Activated naive CD4-positive, alpha-beta T cell treated with anti-CD3 and anti-CD28 coated beads for 36 hours (primary cell): ENCODE data around the gene TNFSF8. TPM values are rescaled to one million over a fixed set of nuclear protein-coding genes. Genes with fewer than 3 reads are reported as not detected.

ENCODE experiments used
- CTCF ChIA-PET: fragments of 350-600 bp; sonication (Branson Sonifier 250); formaldehyde crosslinking; loops from one replicate; lab custom pipeline; 2021; ENCODE audit warnings: antibody characterized with exemption; lab: Charles Lee
- DNase-seq: peaks from one replicate; pipeline ENCODE4 v3.0.0-alpha.2; 2020
- H3K27ac Mint-ChIP-seq: one replicate; pipeline ENCODE4 v1.8.0; 2021; ENCODE audit warnings: mild to moderate bottlenecking, mixed read lengths
- H3K27me3 Mint-ChIP-seq: one replicate; pipeline ENCODE4 v1.8.0; 2021; ENCODE audit warnings: low read depth, mixed read lengths
- H3K36me3 Mint-ChIP-seq: one replicate; pipeline ENCODE4 v1.8.0; 2021; ENCODE audit warnings: low read depth, mixed read lengths
- H3K4me1 Mint-ChIP-seq: one replicate; pipeline ENCODE4 v1.8.0; 2021; ENCODE audit warnings: low read depth, mixed read lengths
- H3K4me3 Mint-ChIP-seq: one replicate; pipeline ENCODE4 v1.8.0; 2021; ENCODE audit warnings: mild to moderate bottlenecking, moderate library complexity, mixed read lengths
- H3K9me3 Mint-ChIP-seq: one replicate; pipeline ENCODE4 v1.8.0; 2021; ENCODE audit warnings: mixed read lengths
- intact Hi-C: fragments of 100-400 bp; cut with micrococcal nuclease; formaldehyde crosslinking; loops from one replicate; pipeline ENCODE4 v1.15.1; 2023
- total RNA-seq, 2 experiments: library from RNA; stranded (reverse); gene quantifications; one replicate each; pipeline ENCODE4 v1.2.3, GENCODE V29; 2021

The TNFSF8 gene
- total RNA-seq, 2 experiments from 2014 or later: 25.9 to 26.4 TPM

DNA sequence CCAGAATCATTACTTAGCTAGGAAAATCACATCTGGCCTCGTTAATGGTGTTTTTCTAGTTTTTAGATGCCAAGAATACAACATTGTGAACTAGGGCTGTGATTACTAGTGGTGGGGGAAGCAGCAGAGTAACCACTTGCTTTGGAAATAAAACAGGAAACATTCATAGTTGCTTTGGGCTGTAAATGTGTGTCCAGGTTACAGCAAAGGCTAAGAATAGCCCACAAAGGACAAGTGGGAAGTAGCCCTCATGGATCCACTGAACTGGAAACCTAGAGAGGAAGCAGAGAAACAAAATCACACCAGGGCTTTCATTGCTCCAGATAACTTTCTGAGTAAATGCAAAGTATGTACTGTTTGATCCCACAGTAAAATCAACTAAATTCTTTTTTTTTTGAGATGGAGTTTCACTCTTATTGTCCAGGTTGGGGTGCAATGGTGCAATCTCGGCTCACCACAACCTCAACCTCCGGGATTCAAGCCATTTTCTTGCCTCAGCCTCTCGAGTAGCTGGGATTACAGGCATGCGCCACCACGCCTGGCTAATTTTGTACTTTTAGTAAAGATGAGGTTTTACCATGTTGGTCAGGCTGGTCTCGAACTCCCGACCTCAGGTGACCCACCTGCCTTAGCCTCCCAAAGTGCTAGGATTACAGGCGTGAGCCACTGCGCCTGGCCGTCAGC lies 68.3 kb downstream of the TNFSF8 start:
- Mint-ChIP-seq H3K4me3 (no peak overlapping the region), H3K27me3 (no peaks in the 10 kb centered on the region), H3K9me3 (peaks cover 2% of the 10 kb centered on the region), H3K36me3 (no peaks in the 10 kb centered on the region), H3K4me1 (peaks cover 10% of the 10 kb centered on the region), H3K27ac (no peak overlapping the region)
- no peak for DNase-seq
- intact Hi-C loops: no loop called here
- CTCF ChIA-PET: interaction anchor here (0.7 kb wide), 1 partner anchor 169 kb away, joined by 3 read pairs; no protein-coding TSS in a partner anchor

- Mint-ChIP-seq H3K4me1 (peaks cover 12% of the 10 kb centered on the region), H3K27ac (no peak overlapping the region), H3K27me3 (no peaks in the 10 kb centered on the region), H3K4me3 (no peak overlapping the region), H3K9me3 (peaks cover 2% of the 10 kb centered on the region), H3K36me3 (no peaks in the 10 kb centered on the region)
- CTCF ChIA-PET: no interaction called here
- DNase-seq: no peak
- intact Hi-C loops: no loop called here
These were observed 69.1 kb downstream of the TNFSF8 start for GRCh38 chr9:114861273-114861672.

- no peak overlapping the region for H3K4me3 Mint-ChIP-seq
- CTCF ChIA-PET: no interaction called here
- DNase-seq: no peak
- H3K36me3 Mint-ChIP-seq: no peaks in the 10 kb centered on the region
- H3K4me1 Mint-ChIP-seq: peaks cover 12% of the 10 kb centered on the region
- H3K27ac Mint-ChIP-seq: no peak overlapping the region
- no peaks in the 10 kb centered on the region for H3K27me3 Mint-ChIP-seq
- peaks cover 2% of the 10 kb centered on the region for H3K9me3 Mint-ChIP-seq
- intact Hi-C loops: no loop called here
These were observed 70.2 kb downstream of the TNFSF8 start for GRCh38 chr9:114860187-114860586.

DNA sequence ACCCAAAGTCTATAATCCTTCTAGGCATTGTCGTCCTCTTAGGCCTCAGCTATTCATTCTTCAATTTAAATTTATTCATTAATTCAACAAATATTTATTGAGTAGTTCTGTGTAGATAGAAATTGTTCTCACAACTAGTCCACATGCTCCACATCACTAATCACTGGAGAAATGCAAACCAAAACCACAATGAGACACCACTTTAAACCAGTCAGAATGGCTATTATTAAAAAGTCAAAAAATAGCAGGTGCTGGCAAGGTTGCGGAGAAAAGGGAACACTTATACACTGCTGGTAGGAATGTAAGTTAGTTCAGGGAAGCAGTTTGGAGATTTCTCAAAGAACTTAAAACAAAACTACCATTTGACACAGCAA lies 73.5 kb downstream of the TNFSF8 start:
- Mint-ChIP-seq H3K27ac (no peak overlapping the region), H3K36me3 (no peaks in the 10 kb centered on the region), H3K4me1 (peaks cover 12% of the 10 kb centered on the region), H3K9me3 (peaks cover 2% of the 10 kb centered on the region), H3K4me3 (no peak overlapping the region), H3K27me3 (no peaks in the 10 kb centered on the region)
- no peak for DNase-seq
- intact Hi-C loops: no loop called here
- CTCF ChIA-PET: no interaction called here

DNA sequence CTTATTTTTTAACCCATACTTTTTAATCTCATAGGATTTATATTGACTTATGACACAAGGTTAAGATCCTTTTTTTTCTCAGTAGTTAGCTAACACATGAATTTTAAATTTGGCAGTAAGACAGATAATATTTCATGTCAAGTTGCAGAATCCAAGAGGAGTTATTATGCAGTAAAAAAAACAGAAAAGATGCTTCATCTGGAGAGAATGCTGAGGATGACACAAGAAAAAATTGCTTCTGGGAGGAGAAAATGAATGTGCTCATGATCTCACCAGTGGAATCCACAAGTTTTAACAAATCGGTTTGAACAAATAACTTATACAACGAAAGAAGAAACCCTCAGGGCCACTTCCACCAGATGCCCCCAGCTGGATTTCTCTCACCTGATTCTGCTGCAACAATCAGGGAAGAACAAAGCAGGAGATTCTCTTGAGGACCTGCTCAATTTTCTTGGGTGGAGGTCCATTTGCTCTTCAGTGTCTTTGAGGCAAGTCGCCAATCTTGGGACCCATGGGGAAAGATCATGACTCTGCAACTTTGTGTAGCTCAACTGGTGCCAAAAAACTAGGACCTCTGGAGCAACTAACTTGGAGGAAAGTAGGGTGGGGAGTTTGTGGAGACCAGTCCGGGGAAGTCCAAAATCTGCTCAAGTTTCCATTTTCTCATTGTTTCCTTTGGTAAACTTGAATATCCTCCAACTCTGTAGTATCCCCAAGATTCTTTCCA lies 74.0 kb downstream of the TNFSF8 start:
- Mint-ChIP-seq H3K4me3 (no peak overlapping the region), H3K36me3 (no peaks in the 10 kb centered on the region), H3K27ac (no peak overlapping the region), H3K4me1 (peaks cover 18% of the 10 kb centered on the region), H3K9me3 (peaks cover 2% of the 10 kb centered on the region), H3K27me3 (no peaks in the 10 kb centered on the region)
- intact Hi-C loops: no loop called here
- CTCF ChIA-PET: no interaction called here
- DNase-seq: no peak

DNA sequence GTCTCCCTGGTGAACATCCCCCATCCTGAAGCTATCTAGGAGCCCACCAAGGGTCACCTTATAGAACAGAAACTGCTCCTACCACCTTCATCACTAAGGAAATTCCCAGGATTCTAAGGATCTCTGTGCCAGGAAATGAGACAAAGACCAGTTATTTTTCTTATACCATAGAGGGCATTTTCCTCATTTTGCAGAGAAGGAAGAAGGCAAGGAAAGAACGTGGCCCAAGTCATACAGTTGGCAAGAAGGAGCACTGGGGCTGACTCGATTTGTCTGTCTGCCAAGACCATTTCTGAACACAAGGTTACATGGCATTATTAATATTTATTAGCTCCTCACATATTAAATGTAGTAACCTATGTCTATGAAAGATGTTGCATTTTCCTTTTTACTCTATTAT lies 74.9 kb downstream of the TNFSF8 start:
- no peak overlapping the region for H3K27ac Mint-ChIP-seq
- H3K36me3 Mint-ChIP-seq: no peaks in the 10 kb centered on the region
- intact Hi-C loops: no loop called here
- peaks cover 2% of the 10 kb centered on the region for H3K9me3 Mint-ChIP-seq
- CTCF ChIA-PET: no interaction called here
- no peak overlapping the region for H3K4me3 Mint-ChIP-seq
- no peak for DNase-seq
- peaks cover 20% of the 10 kb centered on the region for H3K4me1 Mint-ChIP-seq
- H3K27me3 Mint-ChIP-seq: no peaks in the 10 kb centered on the region

- CTCF ChIA-PET: interaction anchor here (0.6 kb wide), 2 partner anchors 213 to 393 kb away, joined by 3 read pairs; no protein-coding TSS in a partner anchor
- H3K4me1 Mint-ChIP-seq: peaks cover 21% of the 10 kb centered on the region
- intact Hi-C loops: no loop called here
These were observed 75.5 kb downstream of the TNFSF8 start for GRCh38 chr9:114854736-114855355.

DNA sequence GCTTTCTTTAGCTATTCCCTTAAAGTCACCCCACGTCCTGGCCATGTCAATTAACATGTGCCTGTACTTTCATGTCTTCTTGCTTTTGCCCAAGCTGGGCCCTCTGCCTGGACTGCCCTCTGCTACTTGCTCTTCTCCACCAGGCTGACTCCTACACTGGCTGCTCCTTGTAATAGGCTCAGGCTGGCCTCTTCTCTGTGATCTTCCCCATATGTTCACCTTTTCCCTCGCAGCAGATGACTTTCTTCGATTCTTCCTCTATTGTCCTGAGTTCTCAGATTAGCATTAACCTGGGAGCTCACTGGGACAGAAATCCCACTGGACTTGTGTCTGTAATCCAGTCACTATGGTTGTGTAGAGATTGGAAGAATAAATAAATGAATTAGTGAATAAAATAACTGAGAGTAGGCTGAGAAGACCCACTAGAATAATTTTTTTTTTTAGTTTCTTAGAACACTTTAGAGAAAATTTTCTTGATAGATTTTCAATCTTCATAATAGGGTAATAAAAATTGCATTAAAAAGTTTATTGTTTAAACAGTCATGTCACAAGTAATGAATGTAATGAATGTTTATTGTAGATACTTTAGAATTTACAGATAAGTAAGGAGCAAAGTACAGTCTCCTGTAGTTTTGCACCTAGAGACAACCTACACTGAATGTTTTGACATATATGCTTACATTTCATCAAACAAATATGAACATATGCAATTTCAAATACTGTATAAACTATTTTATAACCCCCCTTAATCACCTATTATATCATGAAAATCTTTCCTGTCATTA lies 77.1 kb downstream of the TNFSF8 start:
- Mint-ChIP-seq H3K27ac (no peak overlapping the region), H3K36me3 (no peaks in the 10 kb centered on the region), H3K4me1 (peaks cover 26% of the 10 kb centered on the region), H3K27me3 (no peaks in the 10 kb centered on the region), H3K4me3 (no peak overlapping the region), H3K9me3 (peaks cover 2% of the 10 kb centered on the region)
- CTCF ChIA-PET: interaction anchor here (0.7 kb wide), 1 partner anchor 197 kb away, joined by 3 read pairs; no protein-coding TSS in a partner anchor
- intact Hi-C loops: no loop called here
- no peak for DNase-seq

More at GRCh38 chr9:114854736-114855355, 75.5 kb downstream of the TNFSF8 start:
- H3K4me3 Mint-ChIP-seq: no peak overlapping the region
- H3K27me3 Mint-ChIP-seq: no peaks in the 10 kb centered on the region
- H3K36me3 Mint-ChIP-seq: no peaks in the 10 kb centered on the region
- DNase-seq: no peak
- peaks cover 2% of the 10 kb centered on the region for H3K9me3 Mint-ChIP-seq
- no peak overlapping the region for H3K27ac Mint-ChIP-seq

DNA sequence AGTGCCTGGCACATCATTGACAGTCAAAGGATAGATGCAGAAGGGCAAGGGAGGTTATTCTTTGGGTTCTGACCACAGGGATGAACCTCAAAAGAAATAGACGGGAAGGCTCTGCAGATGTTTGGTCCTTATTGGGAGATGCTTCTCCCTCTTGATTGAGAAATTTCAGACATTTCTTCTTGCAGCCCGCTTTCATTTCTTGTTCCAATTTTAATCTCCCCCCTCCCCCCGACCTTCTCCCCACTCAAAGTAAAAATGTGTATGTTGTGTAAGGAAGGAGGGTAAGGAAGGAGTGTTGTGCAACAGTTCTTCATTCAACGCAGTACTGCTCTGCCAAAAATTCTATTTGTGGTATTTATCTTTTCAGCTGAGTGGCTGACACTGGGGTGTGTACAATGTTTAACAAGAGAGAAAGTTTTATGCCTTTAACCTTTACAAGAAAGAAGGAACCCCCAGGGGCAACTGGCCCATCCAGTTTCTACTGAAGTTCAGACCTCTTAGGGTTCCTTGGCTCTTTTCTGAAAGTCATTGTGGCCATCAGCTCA lies 78.3 kb downstream of the TNFSF8 start:
- Mint-ChIP-seq H3K36me3 (no peaks in the 10 kb centered on the region), H3K27me3 (no peaks in the 10 kb centered on the region), H3K4me1 (peaks cover 26% of the 10 kb centered on the region), H3K9me3 (no peaks in the 10 kb centered on the region), H3K27ac (no peak overlapping the region), H3K4me3 (no peak overlapping the region)
- DNase-seq: no peak
- CTCF ChIA-PET: no interaction called here
- intact Hi-C loops: no loop called here

GRCh38 chr9:114851306-114851705 lies 79.1 kb downstream of the TNFSF8 start:
- Mint-ChIP-seq H3K4me3 (no peak overlapping the region), H3K27me3 (no peaks in the 10 kb centered on the region), H3K4me1 (peaks cover 25% of the 10 kb centered on the region), H3K9me3 (no peaks in the 10 kb centered on the region), H3K36me3 (no peaks in the 10 kb centered on the region), H3K27ac (peak overlapping the region; percentile 39)
- no peak for DNase-seq
- CTCF ChIA-PET: no interaction called here
- intact Hi-C loops: loop anchor here (2.0 kb wide), 2 partner anchors 21 to 43 kb away; no protein-coding TSS in a partner anchor
